C4-2B (cell line): ENCODE data around the gene CDH23.

Experiments used
- ZFX ChIP-seq: fragments of 450-650 bp; IDR thresholded peaks from 2 replicates; pipeline ENCODE4 v1.6.1; 2017
- TF ChIP-seq, protein P1 (sequence below): fragments of 450-650 bp; conservative IDR thresholded peaks from 2 replicates; pipeline ENCODE4 v1.5.1; 2017; ENCODE audit warnings: mild to moderate bottlenecking

DNA sequence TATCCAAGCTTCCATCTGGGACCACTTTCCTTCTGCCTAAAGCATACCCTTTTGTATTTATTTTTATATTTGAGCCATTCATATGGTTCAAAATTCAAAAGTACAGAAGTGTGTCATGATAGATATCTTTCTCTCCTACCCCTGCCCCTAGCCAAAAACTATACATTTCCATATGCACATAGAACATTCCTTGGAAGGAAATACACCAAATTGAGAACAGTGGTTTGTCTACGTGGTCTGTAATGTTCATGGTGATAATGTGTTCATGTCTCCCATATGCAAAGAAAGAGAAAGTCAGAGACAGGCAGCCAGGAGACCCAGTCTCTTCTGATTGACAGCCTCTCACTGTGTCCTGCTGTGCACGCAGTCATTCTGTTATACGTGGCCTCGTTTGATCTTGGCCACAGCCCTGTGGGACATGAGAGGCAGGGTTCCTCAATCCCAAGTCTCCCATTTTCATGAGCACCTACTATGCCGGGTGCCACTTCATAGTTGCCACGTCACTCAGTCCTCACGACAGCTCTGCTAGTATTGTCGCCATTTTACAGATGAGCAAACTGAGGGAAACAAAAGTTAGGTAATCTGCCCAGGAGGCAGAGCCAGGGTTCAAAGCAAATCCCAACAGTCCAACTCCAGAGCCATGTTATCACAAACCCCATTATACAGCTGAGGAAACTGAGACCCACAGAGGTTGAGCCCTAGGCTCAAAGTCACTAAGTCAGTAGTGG lies 8.0 kb upstream of the CDH23 start:
- TF ChIP-seq, protein P1, sequence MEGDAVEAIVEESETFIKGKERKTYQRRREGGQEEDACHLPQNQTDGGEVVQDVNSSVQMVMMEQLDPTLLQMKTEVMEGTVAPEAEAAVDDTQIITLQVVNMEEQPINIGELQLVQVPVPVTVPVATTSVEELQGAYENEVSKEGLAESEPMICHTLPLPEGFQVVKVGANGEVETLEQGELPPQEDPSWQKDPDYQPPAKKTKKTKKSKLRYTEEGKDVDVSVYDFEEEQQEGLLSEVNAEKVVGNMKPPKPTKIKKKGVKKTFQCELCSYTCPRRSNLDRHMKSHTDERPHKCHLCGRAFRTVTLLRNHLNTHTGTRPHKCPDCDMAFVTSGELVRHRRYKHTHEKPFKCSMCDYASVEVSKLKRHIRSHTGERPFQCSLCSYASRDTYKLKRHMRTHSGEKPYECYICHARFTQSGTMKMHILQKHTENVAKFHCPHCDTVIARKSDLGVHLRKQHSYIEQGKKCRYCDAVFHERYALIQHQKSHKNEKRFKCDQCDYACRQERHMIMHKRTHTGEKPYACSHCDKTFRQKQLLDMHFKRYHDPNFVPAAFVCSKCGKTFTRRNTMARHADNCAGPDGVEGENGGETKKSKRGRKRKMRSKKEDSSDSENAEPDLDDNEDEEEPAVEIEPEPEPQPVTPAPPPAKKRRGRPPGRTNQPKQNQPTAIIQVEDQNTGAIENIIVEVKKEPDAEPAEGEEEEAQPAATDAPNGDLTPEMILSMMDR: no peak
- no peak for TF ChIP-seq ZFX
